Endothelial cell of umbilical vein (primary cell): ENCODE data around the gene DDX52. TPM values are rescaled to one million over a fixed set of nuclear protein-coding genes. Genes with fewer than 3 reads are reported as not detected.

ENCODE experiments used
- BruUV-seq: library from RNA; stranded (reverse); fragments of 400-500 nt; replicated peaks from 2 replicates; lab custom pipeline; 2021; lab: Mats Ljungman, UMichigan
- CTCF ChIA-PET: fragments of 300-600, 350-600 bp; sonication (Branson Sonifier 250); formaldehyde crosslinking; loops from one replicate; lab custom pipeline; 2021; ENCODE audit warnings: antibody characterized with exemption, inconsistent platforms; lab: Charles Lee
- POLR2A ChIA-PET: fragments of 300-600, 350-600 bp; sonication (Branson Sonifier 250); formaldehyde crosslinking; loops from one replicate; lab custom pipeline; 2021; ENCODE audit warnings: antibody characterized with exemption, inconsistent platforms; lab: Charles Lee
- DNase-seq: peaks from one replicate; pipeline ENCODE4 v3.0.0-alpha.2; 2011; ENCODE audit warnings: low read depth, low spot score
- FAIRE-seq: peaks from 2 replicates; lab custom pipeline; 2011; peaks lifted over from hg19 to GRCh38; lab: Jason Lieb, UNC
- H2AFZ ChIP-seq: 2 replicates; pipeline ENCODE4 v1.6.0; 2012; ENCODE audit warnings: low read depth, low read length, control low read depth, inconsistent platforms
- H3K27ac ChIP-seq: 2 replicates; pipeline ENCODE4 v1.5.1; 2011; ENCODE audit warnings: low read depth, mild to moderate bottlenecking, control low read depth, low read length, moderate library complexity; ENCODE audit not compliant: insufficient read depth
- H3K27me3 ChIP-seq, 2 experiments: 2 replicates each; pipeline versions ENCODE4 v1.6.0 to v1.6.1; 2011; ENCODE audit warnings: low read length in 2 of 2, mixed read lengths in 1 of 2; ENCODE audit not compliant: control insufficient read depth in 2 of 2, insufficient read depth in 2 of 2
- H3K36me3 ChIP-seq, 2 experiments: 2 replicates in 1 of 2; 3 replicates in 1 of 2; pipeline ENCODE4 v1.5.1; 2011; ENCODE audit warnings: low read length in 2 of 2, mild to moderate bottlenecking in 1 of 2, moderate library complexity in 1 of 2; ENCODE audit not compliant: control insufficient read depth in 2 of 2, insufficient read depth in 2 of 2; ENCODE audit errors: extremely low read depth in 1 of 2
- H3K4me1 ChIP-seq: 3 replicates; pipeline ENCODE4 v1.5.1; 2011; ENCODE audit warnings: mild to moderate bottlenecking, low read length; ENCODE audit not compliant: control insufficient read depth, insufficient read depth; ENCODE audit errors: extremely low read depth
- H3K4me2 ChIP-seq: 2 replicates; pipeline ENCODE4 v1.6.1; 2011; ENCODE audit warnings: low read length, control low read depth, mixed read lengths; ENCODE audit not compliant: insufficient read depth
- H3K4me3 ChIP-seq, 3 experiments: fragments of 200-600 bp in 1 of 3; sonication (generic), shearing (Covaris generic) in 1 of 3; replicated peaks in 1 of 3; 2 replicates each; pipeline ENCODE4 v1.5.1; 2011 to 2016; ENCODE audit warnings: control low read depth in 3 of 3, low read length in 3 of 3, mild to moderate bottlenecking in 2 of 3, inconsistent platforms in 1 of 3, low read depth in 1 of 3, moderate library complexity in 1 of 3; ENCODE audit not compliant: insufficient read depth in 1 of 3
- H3K79me2 ChIP-seq: 2 replicates; pipeline ENCODE4 v1.6.0; 2012; ENCODE audit warnings: low read length, inconsistent platforms; ENCODE audit not compliant: control insufficient read depth, insufficient read depth
- H3K9ac ChIP-seq: replicated peaks from 2 replicates; pipeline ENCODE3; 2011; ENCODE audit warnings: low read length, control low read depth; ENCODE audit not compliant: insufficient read depth; ENCODE audit errors: extremely low read depth
- H3K9me1 ChIP-seq: replicated peaks from 3 replicates; pipeline ENCODE4 v1.6.0; 2011; ENCODE audit warnings: mild to moderate bottlenecking, low read length; ENCODE audit not compliant: control insufficient read depth, insufficient read depth; ENCODE audit errors: extremely low read depth
- H3K9me3 ChIP-seq: replicated peaks from 2 replicates; pipeline ENCODE4 v1.5.1; 2012; ENCODE audit warnings: low read length, inconsistent platforms; ENCODE audit not compliant: control insufficient read depth, insufficient read depth
- H4K20me1 ChIP-seq: replicated peaks from 2 replicates; pipeline ENCODE3; 2011; ENCODE audit warnings: mild to moderate bottlenecking, low read length; ENCODE audit not compliant: control insufficient read depth, insufficient read depth; ENCODE audit errors: extremely low read depth
- CTCF ChIP-seq, 2 donors: IDR thresholded peaks; 1 replicate in 1 of 2; 2 replicates in 1 of 2; pipeline ENCODE4 v1.5.1; 2011; ENCODE audit warnings: low read length in 2 of 2, mild to moderate bottlenecking in 2 of 2, moderate library complexity in 2 of 2, control low read depth in 1 of 2, inconsistent platforms in 1 of 2, low read depth in 1 of 2; ENCODE audit not compliant: insufficient read depth in 1 of 2; ENCODE audit errors: extremely low read depth in 1 of 2
- EZH2 ChIP-seq: IDR thresholded peaks from 2 replicates; pipeline ENCODE4 v1.6.1; 2012; ENCODE audit warnings: borderline replicate concordance, low read depth, mild to moderate bottlenecking, moderate library complexity, low read length, inconsistent platforms; ENCODE audit not compliant: severe bottlenecking
- GATA2 ChIP-seq: IDR thresholded peaks from 2 replicates; pipeline ENCODE4 v1.7.0; 2011; ENCODE audit warnings: low read depth, mild to moderate bottlenecking, moderate library complexity, mixed read lengths, low read length; ENCODE audit not compliant: insufficient read length, insufficient read depth
- JUN ChIP-seq: IDR thresholded peaks from 2 replicates; pipeline ENCODE4 v1.6.1; 2011; ENCODE audit warnings: borderline replicate concordance, low read depth; ENCODE audit not compliant: insufficient read length, insufficient read depth
- MAX ChIP-seq: IDR thresholded peaks from 2 replicates; pipeline ENCODE4 v1.6.1; 2011; ENCODE audit not compliant: insufficient read depth, insufficient read length
- MYC ChIP-seq: IDR thresholded peaks from one replicate; pipeline ENCODE4 v1.6.1; 2011; ENCODE audit warnings: mild to moderate bottlenecking, low read depth, low read length
- POLR2A ChIP-seq: IDR thresholded peaks from 2 replicates; pipeline ENCODE4 v1.6.1; 2012; ENCODE audit warnings: low read depth, mild to moderate bottlenecking, control low read depth, low read length
- POLR2AphosphoS5 ChIP-seq: IDR thresholded peaks from 2 replicates; pipeline ENCODE4 v1.6.1; 2012; ENCODE audit warnings: low read depth, mild to moderate bottlenecking, control low read depth, low read length, moderate library complexity; ENCODE audit not compliant: insufficient read depth
- dilution Hi-C: fragments of 300-500 bp; cut with MboI; formaldehyde crosslinking; loops from one replicate; pipeline ENCODE4 v1.15.0; 2019; ENCODE audit warnings: low sequenced_read_pairs; ENCODE audit not compliant: extremely low pct_ligation_motif_present
- intact Hi-C: fragments of 100-400 bp; cut with micrococcal nuclease; formaldehyde crosslinking; loops from one replicate; pipeline ENCODE4 v1.10.0; 2022
- polyA plus RNA-seq, 4 experiments: library from polyadenylated mRNA; depleted of rRNA in 3 of 4; stranded (reverse) in 3 of 4; unstranded in 1 of 4; fragments of >200 nt; gene quantifications; 2 replicates each; pipeline versions ENCODE4 v1.2.1 to v1.2.3, GENCODE V29; 2011 to 2012; ENCODE audit warnings: missing spikeins in 1 of 4
- total RNA-seq: library from RNA; stranded (reverse); gene quantifications from 2 replicates; pipeline ENCODE4 v1.2.3, GENCODE V29; 2021

DDX52 gene
- total and polyA plus RNA-seq, 2 donors (not counting 3 experiments of a cell fraction or from before 2014, with no cell fraction given): 12.5 to 58.4 TPM

- CTCF ChIA-PET: interaction anchor here (0.9 to 1.2 kb wide), 2 partner anchors 18 kb away, joined by 3 read pairs; no protein-coding TSS in a partner anchor
- Histone ChIP-seq H3K27me3 (no peaks in the 10 kb centered on the region), H3K4me1 (no peaks in the 10 kb centered on the region), H2AFZ (no peak overlapping the region), H3K27ac (no peak overlapping the region), H3K9me1 (no peaks in the 10 kb centered on the region), H3K4me3 (no peak overlapping the region), H4K20me1 (no peaks in the 10 kb centered on the region), H3K79me2 (no peaks in the 10 kb centered on the region), H3K36me3 (no peaks in the 10 kb centered on the region), H3K9me3 (no peaks in the 10 kb centered on the region), H3K4me2 (no peak overlapping the region), H3K9ac (no peak overlapping the region)
- intact Hi-C loops (no loop called here), dilution Hi-C loops (no loop called here)
- TF ChIP-seq POLR2AphosphoS5 (no peak), JUN (no peak), GATA2 (no peak), MAX (no peak), MYC (no peak), EZH2 (no peak), POLR2A (no peak), CTCF (IDR thresholded peaks at IDR 0.05; ENCODE audit: extremely low read depth in 1 of 2, insufficient read depth in 1 of 2, low read depth in 1 of 2, low read length in 2 of 2) (no peak)
- no TSS peak for BruUV-seq
- DNase-seq: no peak
- no peak for FAIRE-seq
- POLR2A ChIA-PET: no interaction called here
Measured at GRCh38 chr17:37667039-37667438, 23.8 kb upstream of the DDX52 start.
